Calu3 (cell line): ENCODE measurements around the gene PDE3B. TPM values are rescaled to one million over a fixed set of nuclear protein-coding genes. Genes with fewer than 3 reads are reported as not detected.

Experiments used
- BruUV-seq: library from RNA; stranded (reverse); fragments of 400-500 nt; replicated peaks from 2 replicates; lab custom pipeline; 2021; lab: Mats Ljungman, UMichigan
- CTCF ChIA-PET: fragments of 300-600 bp; sonication (Branson Sonifier 250); formaldehyde crosslinking; loops from one replicate; lab custom pipeline; 2022; ENCODE audit warnings: antibody characterized with exemption; lab: Charles Lee
- DNase-seq: peaks from one replicate; pipeline ENCODE4 v3.0.0; 2022
- H3K27ac Mint-ChIP-seq: one replicate; pipeline ENCODE4 v1.8.0; 2022; ENCODE audit warnings: mixed read lengths; ENCODE audit not compliant: unreplicated experiment
- H3K27me3 Mint-ChIP-seq: one replicate; pipeline ENCODE4 v1.8.0; 2022; ENCODE audit warnings: mixed read lengths; ENCODE audit not compliant: unreplicated experiment
- H3K36me3 Mint-ChIP-seq: one replicate; pipeline ENCODE4 v1.8.0; 2022; ENCODE audit warnings: mild to moderate bottlenecking, moderate library complexity, mixed read lengths; ENCODE audit not compliant: insufficient read depth, unreplicated experiment
- H3K4me1 Mint-ChIP-seq: one replicate; pipeline ENCODE4 v1.8.0; 2022; ENCODE audit warnings: mild to moderate bottlenecking, low read depth, mixed read lengths; ENCODE audit not compliant: unreplicated experiment
- H3K4me3 Mint-ChIP-seq: one replicate; pipeline ENCODE4 v1.8.0; 2022; ENCODE audit warnings: mild to moderate bottlenecking, low read depth, moderate library complexity, mixed read lengths; ENCODE audit not compliant: unreplicated experiment
- H3K9me3 Mint-ChIP-seq: one replicate; pipeline ENCODE4 v1.8.0; 2022; ENCODE audit warnings: low read depth, mixed read lengths; ENCODE audit not compliant: unreplicated experiment
- intact Hi-C: fragments of 100-400 bp; cut with micrococcal nuclease; formaldehyde crosslinking; loops from one replicate; pipeline ENCODE4 v1.10.0; 2022; ENCODE audit not compliant: unreplicated experiment
- total RNA-seq: library from RNA; stranded (reverse); gene quantifications from 2 replicates; pipeline ENCODE4 v1.2.3, GENCODE V29; 2022
- TF ChIP-seq, protein P1 (sequence below): fragments of 200-600 bp; IDR thresholded peaks from one replicate; pipeline ENCODE4 v1.8.0; 2022; ENCODE audit warnings: antibody characterized with exemption; ENCODE audit not compliant: unreplicated experiment

Gene PDE3B
- total RNA-seq, 1 experiment from 2014 or later, result 4.5 TPM

DNA sequence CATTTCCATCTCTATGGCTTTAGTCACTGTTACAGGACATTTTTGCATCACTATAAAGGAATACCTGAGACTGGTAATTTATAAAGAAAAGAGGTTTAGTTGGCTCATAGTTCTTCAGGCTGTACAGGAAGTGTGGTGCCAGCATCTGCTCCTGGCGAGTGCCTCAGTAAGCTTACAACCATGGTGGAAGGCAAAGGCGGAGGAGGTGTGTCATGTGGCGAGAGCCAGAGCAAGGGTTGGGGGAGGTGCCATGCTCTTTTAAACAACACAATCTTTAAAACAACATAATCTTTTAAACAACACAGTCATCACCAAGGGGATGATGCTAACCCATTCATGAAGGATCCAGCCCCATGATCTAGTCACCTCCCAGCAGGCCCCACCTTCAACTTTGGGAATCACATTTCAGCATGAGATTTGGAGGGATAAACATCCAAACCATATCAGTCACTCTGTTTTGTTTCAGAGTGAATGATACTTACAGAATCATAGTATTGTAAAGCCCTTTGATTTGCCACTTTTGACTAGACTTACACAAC, 103.3 kb downstream of the PDE3B start:
- TF ChIP-seq, protein P1, sequence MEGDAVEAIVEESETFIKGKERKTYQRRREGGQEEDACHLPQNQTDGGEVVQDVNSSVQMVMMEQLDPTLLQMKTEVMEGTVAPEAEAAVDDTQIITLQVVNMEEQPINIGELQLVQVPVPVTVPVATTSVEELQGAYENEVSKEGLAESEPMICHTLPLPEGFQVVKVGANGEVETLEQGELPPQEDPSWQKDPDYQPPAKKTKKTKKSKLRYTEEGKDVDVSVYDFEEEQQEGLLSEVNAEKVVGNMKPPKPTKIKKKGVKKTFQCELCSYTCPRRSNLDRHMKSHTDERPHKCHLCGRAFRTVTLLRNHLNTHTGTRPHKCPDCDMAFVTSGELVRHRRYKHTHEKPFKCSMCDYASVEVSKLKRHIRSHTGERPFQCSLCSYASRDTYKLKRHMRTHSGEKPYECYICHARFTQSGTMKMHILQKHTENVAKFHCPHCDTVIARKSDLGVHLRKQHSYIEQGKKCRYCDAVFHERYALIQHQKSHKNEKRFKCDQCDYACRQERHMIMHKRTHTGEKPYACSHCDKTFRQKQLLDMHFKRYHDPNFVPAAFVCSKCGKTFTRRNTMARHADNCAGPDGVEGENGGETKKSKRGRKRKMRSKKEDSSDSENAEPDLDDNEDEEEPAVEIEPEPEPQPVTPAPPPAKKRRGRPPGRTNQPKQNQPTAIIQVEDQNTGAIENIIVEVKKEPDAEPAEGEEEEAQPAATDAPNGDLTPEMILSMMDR, result no peak
- no peaks in the 10 kb centered on the region for H3K4me1 Mint-ChIP-seq
- no peaks in the 10 kb centered on the region for H3K36me3 Mint-ChIP-seq
- H3K4me3 Mint-ChIP-seq, result no peak overlapping the region
- no peaks in the 10 kb centered on the region for H3K9me3 Mint-ChIP-seq
- no peak for DNase-seq
- intact Hi-C loops, result no loop called here
- CTCF ChIA-PET, result no interaction called here
- no peak overlapping the region for H3K27ac Mint-ChIP-seq
- no peaks in the 10 kb centered on the region for H3K27me3 Mint-ChIP-seq
- no TSS peak for BruUV-seq

DNA sequence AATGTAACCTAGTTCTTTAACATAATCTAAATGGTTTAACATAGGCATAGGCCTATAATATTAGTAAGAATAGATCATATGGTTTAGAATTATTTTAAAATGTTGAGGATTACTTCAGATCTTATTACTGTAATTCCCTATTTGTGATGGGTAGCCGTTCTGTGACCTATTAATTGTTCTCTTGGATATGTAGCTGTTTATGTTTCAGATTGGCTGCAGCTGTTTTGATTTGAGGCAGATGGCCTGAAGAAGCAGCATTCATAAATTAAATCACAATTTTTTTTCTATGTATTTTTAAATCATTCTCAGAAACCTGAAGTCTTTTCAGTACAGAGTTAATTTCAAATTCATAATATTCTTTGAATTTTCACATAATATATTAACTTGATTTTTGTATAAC, 104.5 kb downstream of the PDE3B start:
- intact Hi-C loops, result no loop called here
- H3K27me3 Mint-ChIP-seq, result no peaks in the 10 kb centered on the region
- H3K27ac Mint-ChIP-seq, result no peak overlapping the region
- TF ChIP-seq, protein P1, result no peak
- no peak overlapping the region for H3K4me3 Mint-ChIP-seq
- no peaks in the 10 kb centered on the region for H3K9me3 Mint-ChIP-seq
- no peaks in the 10 kb centered on the region for H3K4me1 Mint-ChIP-seq
- no peaks in the 10 kb centered on the region for H3K36me3 Mint-ChIP-seq
- CTCF ChIA-PET, result no interaction called here
- no peak for DNase-seq
- no TSS peak for BruUV-seq

DNA sequence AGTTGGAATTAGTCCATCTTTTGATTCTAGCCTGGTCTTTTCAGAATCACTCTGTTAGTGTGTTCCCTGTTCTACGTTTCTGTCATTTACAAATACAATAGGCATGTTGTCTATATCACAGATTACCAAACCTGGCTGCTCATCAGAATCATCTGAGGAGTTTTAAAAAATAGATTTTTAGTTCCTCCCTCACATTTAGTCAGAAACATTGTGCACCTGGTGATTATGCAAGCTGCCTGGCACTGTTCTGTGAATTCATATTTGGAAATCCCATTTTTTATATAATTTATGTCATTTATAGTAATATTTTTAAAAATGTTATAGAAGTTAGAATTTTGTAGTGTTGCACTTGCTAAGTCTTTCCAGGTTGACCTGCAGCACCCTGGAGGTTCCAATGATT, 107.3 kb downstream of the PDE3B start:
- no peak for DNase-seq
- Mint-ChIP-seq H3K9me3 (no peaks in the 10 kb centered on the region), H3K4me3 (no peak overlapping the region), H3K36me3 (no peaks in the 10 kb centered on the region), H3K27ac (no peak overlapping the region), H3K4me1 (no peaks in the 10 kb centered on the region), H3K27me3 (no peaks in the 10 kb centered on the region)
- CTCF ChIA-PET, result no interaction called here
- intact Hi-C loops, result no loop called here
- no TSS peak for BruUV-seq
- TF ChIP-seq, protein P1, result no peak

DNA sequence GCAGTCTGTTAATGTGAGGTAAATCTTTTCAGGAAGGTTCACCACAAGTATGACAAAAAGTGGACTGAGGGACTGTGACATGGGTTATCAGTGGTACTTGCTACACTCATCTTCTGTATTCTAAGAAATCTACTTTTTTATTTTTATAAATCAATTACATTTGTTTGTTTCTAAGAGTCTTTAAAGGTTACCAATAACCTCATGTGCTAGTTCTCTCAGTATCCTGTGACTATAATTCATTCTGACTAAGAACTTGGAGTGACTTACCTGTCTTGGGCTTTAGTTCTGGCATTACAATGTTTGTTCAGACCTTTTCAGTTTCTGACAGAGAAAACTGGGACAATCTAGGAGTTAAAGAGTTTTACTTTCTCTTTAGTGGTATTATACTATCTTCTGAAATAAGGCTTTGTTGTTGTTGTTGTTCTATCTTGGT, 108.4 kb downstream of the PDE3B start:
- H3K4me1 Mint-ChIP-seq, result no peaks in the 10 kb centered on the region
- no peak overlapping the region for H3K27ac Mint-ChIP-seq
- no peak overlapping the region for H3K4me3 Mint-ChIP-seq
- CTCF ChIA-PET, result no interaction called here
- H3K27me3 Mint-ChIP-seq, result no peaks in the 10 kb centered on the region
- DNase-seq, result no peak
- TF ChIP-seq, protein P1, result no peak
- no peaks in the 10 kb centered on the region for H3K36me3 Mint-ChIP-seq
- BruUV-seq, result no TSS peak
- intact Hi-C loops, result no loop called here
- H3K9me3 Mint-ChIP-seq, result no peaks in the 10 kb centered on the region
